Measurements from ENCODE around the gene DHX57.

DNA sequence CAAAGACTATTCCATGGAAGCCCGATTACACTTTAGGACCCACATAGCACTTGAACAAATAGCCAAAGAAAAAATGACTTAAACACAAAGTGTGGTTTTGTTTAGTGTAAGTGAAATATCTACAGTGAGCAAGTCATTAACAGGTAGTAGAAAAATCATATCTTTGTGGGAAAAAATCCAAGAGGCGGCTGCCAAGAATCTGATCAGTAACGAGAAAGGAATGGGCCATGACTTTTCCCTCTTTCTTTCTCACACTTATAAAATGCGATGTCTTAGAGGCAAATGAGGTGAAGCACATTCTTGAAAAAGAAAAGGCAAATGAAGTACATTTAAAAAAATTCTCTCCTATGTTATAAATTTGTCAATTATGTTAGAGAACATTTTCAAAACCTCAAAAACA, 110.6 kb downstream of the DHX57 start:
- TF ChIP-seq POLR2A (IDR thresholded peaks at IDR 0.05; ENCODE audit: low read depth, low read length) (no peak), POLR2AphosphoS5 (IDR thresholded peaks at IDR 0.05; ENCODE audit: low read depth, low read length) (no peak)
